Umbilical cord (tissue), 2 donors: ENCODE results near the gene KCNQ1OT1. TPM values are rescaled to one million over a fixed set of nuclear protein-coding genes. Genes with fewer than 3 reads are reported as not detected.

ENCODE experiments used
- DNase-seq: peaks from one replicate; pipeline ENCODE4 v3.0.0-alpha.2; 2015; ENCODE audit warnings: low spot score
- total RNA-seq: library from RNA; depleted of rRNA; stranded (reverse); fragments of >200 nt; gene quantifications from one replicate; pipeline ENCODE4 v1.2.3, GENCODE V29; 2014; ENCODE audit warnings: low replicate concordance; ENCODE audit not compliant: insufficient read depth

The KCNQ1OT1 gene
- total RNA-seq, 1 donor from 2014 or later: 21.9 TPM

GRCh38 chr11:2737226-2737590 is 37.4 kb upstream of the KCNQ1OT1 start:
- no peak for DNase-seq

GRCh38 chr11:2736577-2737225 is 36.9 kb upstream of the KCNQ1OT1 start:
- no peak for DNase-seq

GRCh38 chr11:2735053-2735589 is 35.3 kb upstream of the KCNQ1OT1 start:
- DNase-seq: no peak

GRCh38 chr11:2734181-2735052 is 34.6 kb upstream of the KCNQ1OT1 start:
- no peak for DNase-seq

- DNase-seq: no peak
These were observed 33.3 kb upstream of the KCNQ1OT1 start for GRCh38 chr11:2732940-2733628.

- DNase-seq: no peak
These were observed 32.6 kb upstream of the KCNQ1OT1 start for GRCh38 chr11:2732261-2732939.

GRCh38 chr11:2731130-2732125 is 31.6 kb upstream of the KCNQ1OT1 start:
- no peak for DNase-seq

- DNase-seq: no peak
These were observed 30.7 kb upstream of the KCNQ1OT1 start for GRCh38 chr11:2730272-2731129.

- DNase-seq: no peak
These were observed 30.0 kb upstream of the KCNQ1OT1 start for GRCh38 chr11:2729841-2730240.

GRCh38 chr11:2728663-2729332 is 29.0 kb upstream of the KCNQ1OT1 start:
- DNase-seq: no peak

- DNase-seq: no peak
These were observed 28.4 kb upstream of the KCNQ1OT1 start for GRCh38 chr11:2728128-2728662.

GRCh38 chr11:2726964-2727363 is 27.2 kb upstream of the KCNQ1OT1 start:
- no peak for DNase-seq

- peak; percentile 94 for DNase-seq
These were observed 25.8 kb upstream of the KCNQ1OT1 start for GRCh38 chr11:2725368-2726300.

GRCh38 chr11:2724653-2725367 is 25.0 kb upstream of the KCNQ1OT1 start:
- DNase-seq: peak; percentile 84

GRCh38 chr11:2724104-2724503 is 24.3 kb upstream of the KCNQ1OT1 start:
- DNase-seq: no peak

GRCh38 chr11:2722955-2723354 is 23.2 kb upstream of the KCNQ1OT1 start:
- DNase-seq: no peak
